ENCODE measurements around the gene SYK.

Gene SYK

DNA sequence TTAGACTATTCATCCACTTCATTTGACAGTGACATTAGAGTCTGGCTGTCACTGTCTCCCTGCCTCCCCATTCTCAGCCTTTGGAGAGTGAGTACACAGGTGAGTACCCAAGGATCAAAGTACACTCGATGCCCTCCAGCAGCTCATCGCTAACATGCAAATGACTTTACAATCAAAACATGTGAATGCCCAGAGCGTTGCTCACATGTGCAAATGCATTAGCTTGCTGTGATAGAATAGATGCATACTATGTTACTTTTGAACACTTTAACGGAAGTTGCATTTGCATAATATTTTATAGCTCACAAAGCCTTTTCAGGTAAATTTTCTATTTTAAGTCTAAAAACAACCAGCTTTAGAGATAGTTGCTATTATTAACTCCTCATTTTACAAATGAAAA, 107.6 kb downstream of the SYK start:
- FAIRE-seq = no peak

DNA sequence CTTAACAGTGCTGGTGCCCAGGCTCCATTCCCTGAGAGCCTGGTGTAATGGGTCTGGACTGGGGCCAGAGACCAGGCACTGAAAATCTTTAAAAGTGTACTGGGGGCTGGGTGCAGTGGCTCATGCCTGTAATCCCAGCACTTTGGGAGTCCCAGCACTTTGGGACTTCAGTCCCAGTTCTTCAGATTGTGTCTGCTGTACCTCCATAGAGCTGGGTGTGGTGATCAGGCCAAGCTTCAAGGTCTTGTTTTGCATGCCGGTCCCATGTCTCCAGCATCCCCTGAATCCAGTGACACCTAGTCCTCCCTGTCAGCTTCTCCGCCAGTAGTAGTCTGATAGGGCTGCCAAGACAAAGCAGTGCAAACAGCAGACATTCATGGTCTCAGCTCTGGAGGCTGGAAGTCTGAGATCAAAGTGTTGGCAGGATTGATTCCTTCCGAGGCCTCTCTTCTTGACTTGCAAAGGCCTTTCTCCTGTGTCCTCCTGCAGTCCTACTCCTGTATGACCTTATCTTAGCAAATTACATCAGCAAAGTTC, 108.2 kb downstream of the SYK start:
- no peak for FAIRE-seq

DNA sequence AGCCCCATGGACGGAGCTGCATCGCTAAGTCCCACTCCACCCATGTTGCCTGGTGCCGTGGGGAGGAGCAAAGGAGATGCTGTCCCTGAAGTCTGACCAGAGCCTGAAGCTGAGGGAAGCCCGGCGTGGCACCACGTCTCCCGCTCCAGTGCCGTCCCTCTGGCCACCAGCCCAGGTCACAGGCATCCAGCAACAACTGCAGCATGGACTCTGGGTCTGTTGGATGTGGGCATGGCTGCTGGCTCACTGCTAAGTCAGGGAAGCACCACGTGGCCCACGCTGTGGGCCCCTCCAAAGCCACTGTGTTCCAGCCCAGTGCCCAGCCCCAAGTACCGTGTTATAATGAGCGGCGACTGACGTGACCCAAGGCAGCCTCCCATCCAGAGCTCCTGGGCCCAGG, 112.6 kb downstream of the SYK start:
- no peak for FAIRE-seq

DNA sequence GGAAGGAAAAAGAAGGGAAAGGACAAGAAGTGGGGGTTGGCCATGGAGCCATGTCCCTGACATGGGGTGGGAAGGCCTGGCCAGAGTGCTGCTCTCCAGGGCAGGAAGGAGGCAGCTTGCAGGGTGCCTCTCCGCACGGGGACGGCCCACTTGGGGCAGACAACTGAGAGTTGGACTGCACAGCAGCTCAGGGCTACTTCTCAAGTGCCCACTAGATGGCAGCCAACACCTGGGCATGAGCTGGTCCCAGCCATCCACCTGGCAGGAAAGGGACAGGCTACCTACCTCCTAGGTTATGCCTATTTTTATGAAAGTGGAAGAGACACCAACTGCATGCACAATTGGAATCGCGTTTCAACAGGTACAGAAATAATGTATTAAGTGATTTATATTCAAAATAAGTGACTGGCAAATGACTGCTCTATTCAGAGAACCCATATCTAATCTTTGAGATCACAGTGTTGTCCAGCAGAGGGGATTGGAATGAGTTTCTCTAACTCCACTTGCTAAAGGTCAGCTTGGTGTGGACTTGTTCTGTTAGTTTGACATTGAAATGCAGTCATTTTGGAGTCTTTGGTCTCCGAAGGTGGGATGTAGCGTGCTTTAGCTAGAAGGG, 113.4 kb downstream of the SYK start:
- no peak for FAIRE-seq

DNA sequence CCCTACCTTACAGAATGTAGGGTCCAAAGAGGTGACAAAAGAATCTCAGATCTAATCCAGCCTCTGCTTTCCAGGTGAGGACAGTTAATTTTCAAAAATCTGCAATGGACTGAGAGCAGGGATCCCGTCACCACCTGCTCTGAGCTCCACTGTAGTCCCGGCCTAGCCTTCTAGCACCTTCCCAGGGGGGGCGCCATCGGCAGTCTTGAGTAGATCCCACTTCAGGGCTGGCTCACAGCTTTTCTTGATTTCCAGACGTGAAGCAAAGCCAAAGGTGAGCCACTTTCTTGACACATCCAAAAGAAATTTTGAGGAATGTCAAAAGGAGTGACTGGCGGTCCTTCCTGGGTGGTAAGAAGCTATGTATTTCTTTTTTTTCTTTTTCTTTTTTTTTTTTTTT, 114.1 kb downstream of the SYK start:
- no peak for FAIRE-seq

DNA sequence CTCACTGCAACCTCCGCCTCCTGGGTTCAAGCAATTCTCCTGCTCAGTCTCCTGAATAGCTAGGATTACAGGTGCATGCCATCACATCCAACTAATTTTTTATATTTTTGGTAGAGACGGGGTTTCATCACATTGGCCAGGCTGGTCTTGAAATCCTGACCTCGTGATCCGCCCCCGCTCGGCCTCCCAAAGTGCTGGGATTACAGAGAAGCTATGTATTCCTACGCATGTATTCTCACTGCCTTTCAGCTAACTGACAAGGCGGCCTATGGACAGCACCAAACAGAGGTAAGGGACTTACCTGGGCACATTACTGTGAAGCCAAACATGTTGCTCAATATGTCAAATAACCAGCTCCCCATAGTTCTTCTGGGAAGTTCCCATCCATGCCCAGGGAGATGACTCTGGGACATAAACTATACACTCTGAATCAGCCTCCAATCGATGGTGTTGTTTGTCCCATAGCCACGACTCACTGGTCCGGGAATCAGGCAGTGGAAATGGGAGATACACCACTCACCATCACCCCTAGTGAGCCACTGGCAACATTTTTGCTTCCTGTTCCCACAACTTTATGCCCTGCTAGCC, 114.6 kb downstream of the SYK start:
- FAIRE-seq = no peak

DNA sequence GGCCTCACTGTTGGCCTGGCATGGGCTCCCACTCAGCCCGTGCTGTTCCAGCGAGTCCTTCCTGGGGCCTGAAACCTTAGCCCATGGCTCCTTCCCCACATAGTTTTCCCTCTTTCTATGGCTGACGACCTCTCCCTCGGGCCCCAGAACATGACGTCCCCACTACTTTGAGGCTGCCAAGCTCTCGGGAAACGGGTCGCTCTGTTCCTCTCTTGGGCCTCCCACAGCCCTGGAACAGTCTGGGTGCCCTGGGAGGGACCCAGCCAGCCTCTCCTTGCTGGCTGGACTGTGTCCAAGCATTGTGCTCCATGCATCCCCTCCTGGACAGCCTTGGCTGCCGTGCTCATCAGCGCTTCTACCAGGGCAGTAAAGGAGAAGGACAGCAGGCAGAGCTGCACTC, 118.3 kb downstream of the SYK start:
- no peak for FAIRE-seq

DNA sequence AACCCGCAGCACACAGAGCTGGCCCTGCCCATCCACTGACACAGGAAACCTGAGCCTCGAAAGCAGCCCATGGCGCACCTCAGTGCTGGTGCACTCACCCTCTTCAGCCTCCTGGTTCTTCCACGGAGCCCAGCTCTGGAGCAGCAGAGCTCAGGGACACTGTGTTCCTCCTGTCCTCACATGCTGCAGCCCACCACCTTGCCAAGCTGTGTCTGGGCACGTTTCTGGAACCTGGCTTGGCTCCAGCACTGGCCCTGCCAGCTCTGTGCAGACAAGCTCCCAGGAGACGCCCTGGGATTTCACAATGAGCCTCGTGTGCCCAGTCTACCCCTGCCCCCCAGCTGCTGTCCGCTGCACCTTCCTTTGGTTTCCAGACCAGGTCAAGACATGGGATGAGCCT, 119.5 kb downstream of the SYK start:
- FAIRE-seq = no peak

DNA sequence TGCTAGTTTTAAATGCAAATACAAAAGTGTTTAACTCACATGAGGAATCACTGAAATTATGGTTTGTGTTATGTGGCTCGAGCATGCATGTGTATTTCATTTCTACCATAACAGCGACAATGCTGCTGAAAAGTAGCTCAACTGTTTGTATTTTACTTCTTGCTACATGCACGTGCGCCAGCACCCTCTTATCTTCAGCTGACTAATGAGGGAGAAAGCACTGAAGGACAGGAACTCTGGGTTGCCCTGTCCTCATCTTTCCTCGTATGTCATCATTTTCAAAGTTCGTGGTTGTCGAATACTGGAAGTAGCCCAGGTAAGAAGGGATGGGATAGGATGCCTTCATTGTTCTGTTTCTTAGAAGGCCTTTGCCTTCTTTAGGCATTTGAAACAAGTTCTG, 120.3 kb downstream of the SYK start:
- FAIRE-seq = no peak

DNA sequence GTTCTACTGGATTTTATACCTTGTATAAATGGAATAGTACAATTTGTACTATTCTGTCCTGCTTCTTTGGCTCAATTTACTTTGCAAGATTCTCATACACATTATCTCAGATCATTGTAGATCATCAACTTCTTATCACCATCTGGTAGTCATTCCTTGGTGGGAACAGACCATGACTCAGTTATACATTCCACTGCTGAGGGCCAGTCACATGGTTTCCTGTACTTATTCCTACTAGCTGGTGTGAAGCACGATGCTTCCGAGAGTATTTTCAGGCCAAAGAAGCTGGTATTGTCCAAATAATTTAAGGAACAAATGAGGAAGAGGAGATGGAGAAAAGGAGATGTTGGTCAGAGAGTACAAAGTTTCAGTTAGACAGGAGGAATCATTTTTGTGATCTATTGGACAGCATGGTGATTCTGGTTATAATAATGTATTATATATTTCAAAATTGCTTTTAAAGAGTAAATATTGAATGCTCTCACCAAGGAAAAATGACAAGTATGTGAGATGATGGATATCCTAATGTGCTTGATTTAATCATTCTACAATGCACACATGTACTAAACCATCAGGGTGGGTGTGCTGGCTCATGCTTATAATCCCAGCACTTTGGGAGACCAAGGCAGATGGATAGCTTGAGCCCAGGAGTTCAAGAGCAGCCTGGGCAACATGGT, 124.1 kb downstream of the SYK start:
- no peak for FAIRE-seq

DNA sequence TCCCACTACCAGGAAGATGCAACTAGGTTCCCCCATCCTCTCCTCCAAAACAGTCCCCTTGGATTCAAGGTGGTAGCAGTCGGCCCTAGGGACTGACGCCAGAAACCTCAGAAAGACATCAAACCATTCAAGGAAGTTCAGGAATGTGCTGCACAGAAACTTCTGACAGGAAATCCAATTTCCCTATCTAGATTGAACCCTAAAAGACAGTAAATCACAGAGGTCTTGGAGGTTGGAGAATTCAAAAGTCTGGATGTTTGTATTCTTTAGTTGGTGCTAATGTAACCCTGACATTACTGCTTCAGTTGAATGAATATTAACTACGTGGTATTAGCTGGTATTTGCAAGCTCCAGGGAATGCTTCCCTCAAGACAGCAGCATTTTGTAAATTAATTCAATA, 125.3 kb downstream of the SYK start:
- no peak for FAIRE-seq

DNA sequence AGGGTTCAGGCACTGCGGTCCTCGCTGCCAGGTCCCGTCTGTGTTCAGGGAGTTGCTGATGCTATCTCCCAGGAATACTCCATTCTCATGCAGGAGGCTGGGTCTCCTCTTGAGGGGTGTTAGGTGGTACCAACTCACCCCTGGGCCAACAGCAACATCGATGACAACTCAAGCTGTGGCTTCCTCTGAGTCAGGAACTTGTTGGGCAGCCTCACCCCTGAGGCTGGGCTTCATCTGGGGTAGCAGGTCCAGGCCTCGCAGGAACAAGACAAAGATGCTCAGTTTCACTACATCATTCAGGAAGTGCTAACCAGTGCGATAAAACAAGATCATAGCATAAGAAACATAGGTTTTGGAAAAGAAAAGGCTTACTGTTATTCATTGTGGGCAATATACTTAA, 125.9 kb downstream of the SYK start:
- FAIRE-seq = no peak

DNA sequence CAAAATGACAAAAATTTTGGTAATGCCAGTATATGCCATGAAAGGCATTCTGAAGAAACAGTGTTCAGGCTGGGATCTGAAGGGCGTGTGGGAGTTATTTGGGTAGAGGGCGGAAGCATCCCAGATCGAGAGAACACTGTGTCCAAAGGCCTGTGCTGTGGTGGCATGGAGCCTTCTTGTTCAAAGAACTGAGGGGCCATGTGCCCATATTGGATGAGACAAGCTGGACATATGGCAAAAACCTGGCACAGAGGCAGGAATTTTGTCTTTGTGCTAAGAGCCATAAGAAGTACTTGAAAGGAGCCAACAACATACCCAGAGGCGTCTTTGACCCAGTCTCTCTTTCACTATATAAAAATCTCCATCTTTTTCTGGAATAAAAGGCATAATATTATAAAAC, 128.0 kb downstream of the SYK start:
- FAIRE-seq = no peak

DNA sequence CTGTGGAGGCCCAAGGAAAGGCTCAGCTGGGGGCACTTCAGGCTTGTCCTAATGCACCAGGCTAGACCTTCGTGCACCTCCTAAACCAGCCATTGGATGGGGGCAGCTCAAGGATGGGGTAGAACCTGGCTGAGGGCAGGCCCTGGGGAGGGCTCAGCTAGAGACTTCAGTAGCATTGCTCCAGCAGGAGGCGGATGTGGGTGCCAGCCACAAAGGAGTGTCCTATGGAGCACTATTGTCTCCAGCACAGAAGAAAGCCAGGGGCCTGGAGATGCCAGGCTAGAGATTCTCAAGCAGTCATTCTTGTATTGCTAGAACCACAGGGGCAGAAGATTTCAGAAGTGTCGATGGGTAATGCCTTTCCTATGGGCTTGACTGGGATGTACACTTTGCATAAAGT, 131.8 kb downstream of the SYK start:
- FAIRE-seq = no peak

DNA sequence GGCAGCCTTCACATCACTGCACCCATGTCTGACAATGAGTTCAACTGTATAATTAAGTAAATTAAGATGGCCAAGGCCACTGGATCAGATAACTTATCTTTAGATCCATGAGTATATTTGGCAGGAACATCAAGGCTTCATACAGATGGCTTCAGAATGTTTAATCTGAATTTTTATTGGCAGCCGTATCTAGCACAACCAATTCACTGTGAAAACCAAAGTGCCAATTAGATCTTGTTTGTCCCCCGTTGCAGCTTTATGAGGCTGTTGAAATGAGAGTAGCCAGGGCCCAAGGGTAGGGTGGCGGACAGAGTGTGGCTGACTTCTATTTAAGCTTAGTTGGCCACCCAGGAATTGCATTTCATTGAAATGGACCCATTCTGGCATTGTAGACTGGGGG, 137.7 kb downstream of the SYK start:
- FAIRE-seq = no peak

DNA sequence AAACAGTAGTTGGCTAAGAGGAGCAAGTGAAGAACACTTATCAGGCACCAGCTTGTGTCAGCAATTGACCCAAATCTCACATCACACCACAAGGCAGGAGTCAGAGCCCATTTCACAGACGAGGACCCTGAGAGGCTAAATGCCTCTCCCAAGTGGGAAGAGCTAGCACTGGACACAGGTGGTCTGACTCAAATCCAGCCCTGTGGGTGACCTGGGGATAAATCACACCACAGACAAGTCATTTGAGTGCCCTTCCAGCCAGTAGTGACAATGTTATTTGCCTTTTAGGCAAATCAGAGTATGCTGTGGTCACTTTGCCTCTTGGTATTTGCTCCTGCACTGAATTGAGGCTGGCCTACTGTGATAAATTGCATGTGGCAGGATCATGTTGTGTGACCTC, 138.7 kb downstream of the SYK start:
- FAIRE-seq = no peak

DNA sequence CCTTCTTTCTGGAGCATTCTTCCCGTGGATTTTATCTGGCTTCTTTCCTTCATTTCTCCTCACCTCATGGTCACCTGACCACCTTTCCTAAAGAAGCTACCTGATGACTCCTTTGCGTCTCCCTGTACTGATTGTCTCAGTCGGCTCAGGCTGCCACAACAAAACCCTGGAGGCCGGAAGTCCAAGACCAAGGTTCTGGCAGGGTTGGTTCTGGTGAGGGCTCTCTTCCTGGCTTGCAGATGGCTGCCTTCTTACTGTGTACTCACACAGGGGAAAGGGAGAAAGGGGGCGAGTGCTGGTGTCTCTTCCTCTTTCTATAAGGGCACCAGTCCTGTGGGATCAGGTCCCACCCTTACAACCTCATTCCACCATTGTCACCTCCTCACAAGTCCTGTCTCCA, 140.0 kb downstream of the SYK start:
- no peak for FAIRE-seq

DNA sequence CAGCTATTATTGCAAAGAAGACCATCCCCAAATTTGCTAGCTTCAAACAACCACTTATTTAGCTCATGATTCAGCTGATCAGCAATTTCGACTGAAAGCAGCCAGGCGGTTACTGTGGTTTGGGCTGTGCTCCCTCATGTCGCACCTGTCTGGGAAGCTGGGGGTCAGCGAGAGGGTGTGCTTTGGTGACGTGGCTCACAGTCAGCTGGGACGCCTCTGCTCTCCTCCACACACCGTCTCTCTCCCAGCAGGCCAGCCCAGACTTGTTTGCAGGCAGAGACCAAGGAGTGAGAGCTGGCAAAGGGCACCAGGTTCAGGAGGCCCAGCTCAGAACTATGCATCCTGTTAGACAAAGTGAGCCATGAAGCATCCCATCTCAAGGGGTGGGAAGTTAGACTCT, 140.9 kb downstream of the SYK start:
- FAIRE-seq = no peak

DNA sequence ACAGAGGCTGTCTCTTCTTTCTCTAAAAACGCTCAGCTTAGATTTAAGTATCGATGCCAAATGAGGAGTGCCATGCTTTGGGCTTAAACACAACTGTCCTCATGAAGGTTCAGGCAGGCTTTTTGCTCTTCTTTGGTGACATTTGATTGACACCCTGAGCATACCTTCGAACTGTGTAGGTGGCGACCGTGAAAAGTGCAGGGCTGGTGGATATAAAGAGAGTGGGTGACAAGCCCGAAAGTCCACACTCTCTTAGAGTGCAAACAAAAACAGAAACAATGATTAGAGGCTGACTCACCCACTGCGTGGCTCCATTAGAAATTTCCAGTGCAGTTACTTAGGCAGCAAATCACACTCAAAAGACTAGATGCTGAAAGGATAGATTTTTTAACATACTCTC, 141.7 kb downstream of the SYK start:
- no peak for FAIRE-seq

DNA sequence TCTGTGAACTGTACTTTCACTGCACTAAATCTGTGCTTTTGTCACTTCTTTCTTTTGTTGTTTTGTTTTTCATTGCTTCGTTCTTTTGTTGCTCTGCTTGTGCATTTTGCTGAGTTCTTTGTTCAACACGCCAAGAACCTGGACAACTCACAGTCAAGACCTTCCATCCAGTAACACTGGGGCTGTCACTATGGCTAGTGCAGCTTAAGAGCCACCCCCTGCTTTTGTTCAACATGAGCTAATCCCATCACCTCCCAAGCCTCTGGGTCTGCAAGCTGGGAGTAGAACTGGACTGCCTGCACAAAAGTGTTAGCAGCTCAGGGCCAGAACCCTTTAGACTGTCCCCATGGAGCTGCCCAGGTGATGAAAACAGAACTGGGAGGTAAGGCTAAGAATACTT, 143.7 kb downstream of the SYK start:
- FAIRE-seq = no peak

DNA sequence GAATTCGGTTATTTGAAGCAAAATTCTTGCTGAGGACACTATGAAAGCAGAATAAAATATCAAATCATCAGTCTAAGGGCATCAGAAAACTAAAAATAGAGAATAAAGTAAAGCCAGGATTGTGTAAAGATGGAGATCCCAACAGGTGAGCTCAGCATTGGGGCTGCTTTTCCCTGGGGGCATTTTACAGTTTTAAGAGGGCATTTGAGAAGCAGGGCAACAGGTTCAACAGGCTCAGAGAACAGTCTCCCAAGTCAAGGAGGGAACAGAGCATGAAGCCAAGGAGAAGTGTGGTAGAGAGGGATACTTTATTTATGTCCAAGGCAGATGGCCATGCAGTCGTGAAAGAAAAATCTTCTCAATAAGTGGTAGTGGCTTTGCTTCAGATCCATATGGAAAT, 145.4 kb downstream of the SYK start:
- FAIRE-seq = no peak

Data from A204.1 (cell line).